Muscle of arm (tissue), 14 donors: Measurements from ENCODE around the gene CRYBB2. TPM values are rescaled to one million over a fixed set of nuclear protein-coding genes. Genes with fewer than 3 reads are reported as not detected.
"Not testable (repeated sequence)": the region's sequence is repeated elsewhere in the genome, so short reads cannot be mapped to it uniquely, and the experiment has no call there.

Experiments
- DNase-seq: peaks from one replicate; pipeline ENCODE4 v3.0.0-alpha.2; 2013
- long read RNA-seq, 11 donors: transcript quantifications; one replicate each; lab custom pipeline, GENCODE V29; 2026
- polyA plus RNA-seq, 12 donors: library from polyadenylated mRNA; unstranded; fragments of 120-200 nt; gene quantifications; one replicate each; pipeline ENCODE4 v1.2.1, GENCODE V29; 2013; ENCODE audit not compliant: insufficient read length in 12 of 12

The CRYBB2 gene, protein sequence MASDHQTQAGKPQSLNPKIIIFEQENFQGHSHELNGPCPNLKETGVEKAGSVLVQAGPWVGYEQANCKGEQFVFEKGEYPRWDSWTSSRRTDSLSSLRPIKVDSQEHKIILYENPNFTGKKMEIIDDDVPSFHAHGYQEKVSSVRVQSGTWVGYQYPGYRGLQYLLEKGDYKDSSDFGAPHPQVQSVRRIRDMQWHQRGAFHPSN
- polyA plus RNA-seq, result under 1 TPM in 5 of 12 donors, not detected in 7; 0.26 to 0.56 (median 0.37) TPM
- long read RNA-seq, donor 1, result 0 reads
- long read RNA-seq, donor 2, result 0 reads
- long read RNA-seq, donor 3, result 0 reads
- long read RNA-seq, donor 4, result 0 reads
- long read RNA-seq, donor 5, result 0 reads
- long read RNA-seq, donor 6, result 0 reads
- long read RNA-seq, donor 7, result 0 reads
- long read RNA-seq, donor 8, result 0 reads
- long read RNA-seq, donor 9, result 0 reads
- long read RNA-seq, donor 10, result 0 reads
- long read RNA-seq, donor 11, result 0 reads

- DNase-seq, result no peak
Measured at GRCh38 chr22:25219211-25219689, at the start of gene CRYBB2. TSS of gene CRYBB2 (plus strand) at chr22:25219639. CDS start at chr22:25221430, 1,791 bp downstream.

- DNase-seq, result no peak
Measured at GRCh38 chr22:25170426-25170980, 48.9 kb upstream of the CRYBB2 start.

GRCh38 chr22:25172153-25172552 is 47.3 kb upstream of the CRYBB2 start:
- no peak for DNase-seq

DNA sequence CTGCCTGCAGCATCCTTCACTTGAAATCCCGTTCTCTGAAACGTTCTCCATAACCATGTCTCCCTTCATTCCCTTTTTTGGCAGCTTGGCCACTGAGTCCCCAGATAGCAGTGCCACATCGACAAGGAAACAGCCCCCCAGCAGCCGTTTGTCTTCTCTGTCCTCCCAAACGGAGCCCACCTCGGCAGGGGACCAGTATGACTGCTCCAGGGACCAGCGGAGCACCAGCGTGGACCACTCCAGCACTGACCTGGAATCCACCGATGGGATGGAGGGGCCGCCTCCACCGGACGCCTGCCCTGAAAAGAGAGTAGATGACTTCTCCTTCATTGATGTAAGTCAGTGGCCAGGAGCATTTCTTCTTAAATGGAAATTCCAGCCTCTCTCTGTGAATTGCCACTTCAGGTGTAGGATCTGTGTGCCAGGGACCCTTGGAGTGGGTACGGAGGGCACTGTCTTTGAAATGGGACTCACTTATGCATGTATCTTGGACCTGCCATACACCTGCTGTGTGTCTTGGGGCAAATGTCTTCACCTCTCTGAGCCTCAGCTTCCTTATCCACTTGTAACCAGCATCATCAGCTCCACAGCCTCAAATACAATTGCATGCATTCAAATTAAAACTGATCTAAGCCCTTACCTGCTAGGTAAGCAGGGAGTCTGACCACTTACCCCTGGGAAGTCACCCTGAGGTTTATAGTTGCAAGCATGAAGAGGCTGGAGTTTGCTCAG is 45.1 kb upstream of the CRYBB2 start:
- no peak for DNase-seq

DNA sequence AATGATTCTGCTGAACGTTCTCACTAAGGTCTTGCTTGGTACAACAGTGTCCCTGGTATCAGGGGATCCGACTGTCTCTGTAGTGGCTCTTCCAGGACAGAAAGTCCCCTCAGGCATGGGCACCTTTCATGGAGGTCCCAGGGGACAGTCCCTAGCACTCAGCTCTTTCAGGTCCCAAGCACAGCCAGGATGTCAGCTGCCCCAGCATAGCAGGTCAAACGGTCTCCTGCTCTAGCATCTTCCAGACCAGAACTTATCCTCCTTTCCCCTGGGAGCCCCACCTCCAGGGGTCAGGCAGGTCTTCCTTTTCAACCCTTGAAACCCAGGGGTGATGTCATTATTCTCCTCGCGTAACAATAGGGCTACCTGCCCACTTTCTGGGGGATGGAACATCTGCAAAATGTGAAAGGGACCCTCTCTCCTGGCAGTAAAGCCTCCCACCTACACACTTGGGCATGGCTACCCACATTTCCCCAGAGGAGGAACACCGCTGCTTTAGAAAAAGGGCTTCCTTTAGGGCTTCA is 44.5 kb upstream of the CRYBB2 start:
- DNase-seq, result no peak

- no peak for DNase-seq
Measured at GRCh38 chr22:25176175-25176574, 43.3 kb upstream of the CRYBB2 start.

GRCh38 chr22:25176799-25177198 is 42.6 kb upstream of the CRYBB2 start:
- DNase-seq, result no peak

GRCh38 chr22:25177226-25177625 is 42.2 kb upstream of the CRYBB2 start:
- no peak for DNase-seq

- no peak for DNase-seq
Measured at GRCh38 chr22:25177895-25178294, 41.5 kb upstream of the CRYBB2 start.

GRCh38 chr22:25178348-25178747 is 41.1 kb upstream of the CRYBB2 start:
- DNase-seq, result not testable (repeated sequence)

GRCh38 chr22:25178869-25179631 is 40.4 kb upstream of the CRYBB2 start:
- DNase-seq, result not testable (repeated sequence)

- DNase-seq, result no peak
Measured at GRCh38 chr22:25182131-25183110, 37.0 kb upstream of the CRYBB2 start.

- no peak for DNase-seq
Measured at GRCh38 chr22:25183949-25184619, 35.4 kb upstream of the CRYBB2 start.

DNA sequence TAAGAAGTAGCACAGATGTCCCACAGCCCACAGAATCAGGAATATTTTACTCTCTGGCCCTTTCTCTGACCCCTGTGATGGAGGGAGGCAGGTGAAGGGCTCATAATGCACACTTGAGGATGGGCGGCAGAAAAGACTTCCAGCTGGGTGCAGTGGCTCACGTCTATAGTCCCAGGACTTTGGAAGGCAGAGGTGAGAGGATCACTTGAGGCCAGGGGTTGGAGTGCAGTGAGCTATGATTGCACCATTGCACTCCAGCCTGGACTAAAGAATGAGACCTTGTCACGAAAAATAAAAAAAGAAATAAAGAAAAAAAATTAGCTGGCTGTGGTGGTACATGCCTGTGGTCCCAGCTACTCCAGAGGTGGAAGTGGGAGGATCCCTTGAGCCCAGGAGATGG is 33.3 kb upstream of the CRYBB2 start:
- no peak for DNase-seq

- DNase-seq, result no peak
Measured at GRCh38 chr22:25187469-25187868, 32.0 kb upstream of the CRYBB2 start.

DNA sequence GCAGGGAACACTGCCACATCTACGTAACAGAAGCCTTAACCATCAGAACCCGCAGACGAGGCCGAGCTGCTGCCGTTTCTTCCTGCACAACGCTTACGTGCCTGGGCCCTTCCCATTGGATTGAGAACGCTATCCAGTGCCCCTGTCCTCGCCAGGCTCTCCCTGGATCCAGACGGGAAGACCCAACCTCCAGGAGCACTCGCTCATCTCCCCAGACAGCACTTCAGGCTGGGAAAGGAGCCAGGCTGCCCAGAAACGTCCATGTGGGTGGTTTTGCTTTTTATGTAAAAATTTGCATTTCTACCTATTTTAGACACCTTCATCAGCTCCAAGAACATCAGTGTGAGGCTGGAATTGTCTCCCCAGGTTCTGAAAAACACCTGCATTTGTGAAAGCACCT is 27.0 kb upstream of the CRYBB2 start:
- no peak for DNase-seq

GRCh38 chr22:25193130-25193529 is 26.3 kb upstream of the CRYBB2 start:
- DNase-seq, result no peak

DNA sequence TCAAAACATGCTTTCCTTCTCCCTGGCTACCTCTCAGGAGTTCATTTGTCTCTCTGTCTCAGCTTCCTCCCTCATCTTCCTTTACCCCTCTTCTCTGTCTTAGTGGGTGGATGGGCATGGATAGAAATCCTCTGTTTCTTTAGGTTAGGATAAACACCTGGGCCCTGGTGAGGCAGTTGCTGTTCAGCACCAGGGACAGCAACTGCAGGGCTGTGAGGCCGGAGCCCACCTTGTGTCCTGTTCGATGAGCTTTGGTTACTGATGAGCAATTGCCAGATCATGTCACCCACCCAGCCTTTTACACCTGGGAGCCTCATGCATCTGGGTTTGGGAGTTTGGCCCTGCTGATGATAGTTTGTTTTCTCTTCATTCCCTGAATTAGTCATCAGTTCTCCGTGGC is 25.9 kb upstream of the CRYBB2 start:
- no peak for DNase-seq

DNA sequence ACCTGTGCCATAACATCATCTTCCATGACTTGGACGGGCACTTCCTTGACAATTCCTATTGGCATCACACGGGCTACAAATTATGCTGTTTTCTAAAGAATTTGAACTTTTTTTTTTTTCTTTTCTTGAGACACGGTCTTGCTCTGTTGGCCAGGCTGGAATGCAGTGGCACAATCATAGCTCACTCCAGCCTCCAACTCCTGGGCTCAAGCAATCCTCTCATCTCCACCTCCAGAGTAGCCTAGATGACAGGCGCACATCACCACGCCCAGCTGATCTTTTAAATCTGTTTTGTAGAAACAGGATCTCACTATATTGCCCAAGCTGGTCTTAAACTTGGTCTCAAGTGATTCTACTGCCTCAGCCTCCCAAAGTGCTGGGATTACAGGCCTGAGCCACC is 23.1 kb upstream of the CRYBB2 start:
- DNase-seq, result no peak

- no peak for DNase-seq
Measured at GRCh38 chr22:25197340-25197739, 22.1 kb upstream of the CRYBB2 start.
